ENCODE measurements around the gene NELFB. TPM values are rescaled to one million over a fixed set of nuclear protein-coding genes. Genes with fewer than 3 reads are reported as not detected.

Gene NELFB
- total and polyA plus RNA-seq, 2 donors (not counting 1 experiment from before 2014, with no cell fraction given) = 53.7 to 55.8 TPM

GRCh38 chr9:137317718-137318511 is 62.8 kb downstream of the NELFB start:
- peaks cover 25 to 35% of the 10 kb centered on the region in 2 donors for H3K4me1 ChIP-seq (ENCODE audit: control insufficient read depth in 2 of 2, insufficient read depth in 2 of 2, low read length in 2 of 2)
- no peak overlapping the region for H2AFZ ChIP-seq (ENCODE audit: insufficient read depth, low read depth, low read length, poor library complexity, severe bottlenecking)
- ATAC-seq (ENCODE audit: low read depth) = no peak
- 88% methylated on average over 17 of the region's 24 CpGs for WGBS (ENCODE audit: insufficient coverage)
- POLR2A ChIA-PET = no interaction called here
- Mint-ChIP-seq H3K27me3 (no peaks in the 10 kb centered on the region), H3K4me1 (peaks cover 13% of the 10 kb centered on the region), H3K27ac (no peak overlapping the region), H3K4me3 (no peak overlapping the region), H3K9me3 (ENCODE audit: insufficient read depth) (no peaks in the 10 kb centered on the region)
- H3K79me2 ChIP-seq (ENCODE audit: control insufficient read depth, insufficient read depth, low read length) = no peaks in the 10 kb centered on the region
- peaks cover 0 to 11% (median 4%) of the 10 kb centered on the region in 4 experiments for H3K27me3 ChIP-seq (replicated peaks in 1 of 4; ENCODE audit: control extremely low read depth in 1 of 4, control insufficient read depth in 3 of 4, insufficient read depth in 4 of 4, low read length in 3 of 4)
- no peak overlapping the region for H3K4me3 ChIP-seq (ENCODE audit: control extremely low read depth in 1 of 5, extremely low read depth in 1 of 5, insufficient read depth in 1 of 5, low read depth in 2 of 5, low read length in 4 of 5)
- H3K27ac ChIP-seq (ENCODE audit: low read length in 2 of 2) = no peak overlapping the region
- H3K9me3 ChIP-seq (ENCODE audit: control extremely low read depth in 1 of 3, control insufficient read depth in 2 of 3, insufficient read depth in 1 of 3, low read length in 2 of 3) = peaks cover 0 to 10% (median 0%) of the 10 kb centered on the region in 3 donors
- DNase-seq = peak; percentile 13
- no peak for TF ChIP-seq EZH2 (IDR thresholded peaks at IDR 0.05; ENCODE audit: borderline replicate concordance, insufficient read depth, low read depth, low read length, poor library complexity, severe bottlenecking)
- TF ChIP-seq, protein P1, sequence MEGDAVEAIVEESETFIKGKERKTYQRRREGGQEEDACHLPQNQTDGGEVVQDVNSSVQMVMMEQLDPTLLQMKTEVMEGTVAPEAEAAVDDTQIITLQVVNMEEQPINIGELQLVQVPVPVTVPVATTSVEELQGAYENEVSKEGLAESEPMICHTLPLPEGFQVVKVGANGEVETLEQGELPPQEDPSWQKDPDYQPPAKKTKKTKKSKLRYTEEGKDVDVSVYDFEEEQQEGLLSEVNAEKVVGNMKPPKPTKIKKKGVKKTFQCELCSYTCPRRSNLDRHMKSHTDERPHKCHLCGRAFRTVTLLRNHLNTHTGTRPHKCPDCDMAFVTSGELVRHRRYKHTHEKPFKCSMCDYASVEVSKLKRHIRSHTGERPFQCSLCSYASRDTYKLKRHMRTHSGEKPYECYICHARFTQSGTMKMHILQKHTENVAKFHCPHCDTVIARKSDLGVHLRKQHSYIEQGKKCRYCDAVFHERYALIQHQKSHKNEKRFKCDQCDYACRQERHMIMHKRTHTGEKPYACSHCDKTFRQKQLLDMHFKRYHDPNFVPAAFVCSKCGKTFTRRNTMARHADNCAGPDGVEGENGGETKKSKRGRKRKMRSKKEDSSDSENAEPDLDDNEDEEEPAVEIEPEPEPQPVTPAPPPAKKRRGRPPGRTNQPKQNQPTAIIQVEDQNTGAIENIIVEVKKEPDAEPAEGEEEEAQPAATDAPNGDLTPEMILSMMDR (IDR thresholded peaks at IDR 0.05) = no peak
- H3K4me2 ChIP-seq (replicated peaks; ENCODE audit: low read depth, low read length, poor library complexity, severe bottlenecking) = no peak overlapping the region
- CTCF ChIA-PET = no interaction called here
- no peak overlapping the region for H3K9ac ChIP-seq (ENCODE audit: low read length)
- H4K20me1 ChIP-seq (ENCODE audit: control insufficient read depth, insufficient read depth, low read length, poor library complexity, severe bottlenecking) = no peaks in the 10 kb centered on the region
- H3K36me3 ChIP-seq (replicated peaks in 1 of 2; ENCODE audit: control extremely low read depth in 1 of 2, control insufficient read depth in 1 of 2, extremely low read depth in 1 of 2, insufficient read depth in 2 of 2, low read length in 1 of 2) = no peaks in the 10 kb centered on the region
- intact Hi-C loops (cut with micrococcal nuclease) = no loop called here

- DNase-seq (peak; percentile 7), ATAC-seq (ENCODE audit: low read depth) (no peak)
- Mint-ChIP-seq H3K4me1 (peaks cover 13% of the 10 kb centered on the region), H3K27me3 (no peaks in the 10 kb centered on the region), H3K27ac (no peak overlapping the region), H3K9me3 (ENCODE audit: insufficient read depth) (no peaks in the 10 kb centered on the region), H3K4me3 (no peak overlapping the region)
- POLR2A ChIA-PET = interaction anchor here (0.6 to 1.1 kb wide), 2 partner anchors 146 to 230 kb away, joined by 4 to 6 read pairs; no protein-coding TSS in a partner anchor
- TF ChIP-seq, protein P1 (IDR thresholded peaks at IDR 0.05) = no peak
- no peak for TF ChIP-seq EZH2 (IDR thresholded peaks at IDR 0.05; ENCODE audit: borderline replicate concordance, insufficient read depth, low read depth, low read length, poor library complexity, severe bottlenecking)
- intact Hi-C loops (cut with micrococcal nuclease) = no loop called here
- CTCF ChIA-PET = no interaction called here
- H3K9me3 ChIP-seq (ENCODE audit: control extremely low read depth in 1 of 3, control insufficient read depth in 2 of 3, insufficient read depth in 1 of 3, low read length in 2 of 3) = peaks cover 0 to 10% (median 0%) of the 10 kb centered on the region in 3 donors
- H3K79me2 ChIP-seq (ENCODE audit: control insufficient read depth, insufficient read depth, low read length) = no peaks in the 10 kb centered on the region
- H3K27ac ChIP-seq (ENCODE audit: low read length in 2 of 2) = no peak overlapping the region
- no peak overlapping the region for H3K4me2 ChIP-seq (replicated peaks; ENCODE audit: low read depth, low read length, poor library complexity, severe bottlenecking)
- H3K27me3 ChIP-seq (replicated peaks in 1 of 4; ENCODE audit: control extremely low read depth in 1 of 4, control insufficient read depth in 3 of 4, insufficient read depth in 4 of 4, low read length in 3 of 4) = peaks cover 0 to 11% (median 4%) of the 10 kb centered on the region in 4 experiments
- no peak overlapping the region for H2AFZ ChIP-seq (ENCODE audit: insufficient read depth, low read depth, low read length, poor library complexity, severe bottlenecking)
- no peak overlapping the region for H3K9ac ChIP-seq (ENCODE audit: low read length)
- peaks cover 25 to 35% of the 10 kb centered on the region in 2 donors for H3K4me1 ChIP-seq (ENCODE audit: control insufficient read depth in 2 of 2, insufficient read depth in 2 of 2, low read length in 2 of 2)
- H3K36me3 ChIP-seq (replicated peaks in 1 of 2; ENCODE audit: control extremely low read depth in 1 of 2, control insufficient read depth in 1 of 2, extremely low read depth in 1 of 2, insufficient read depth in 2 of 2, low read length in 1 of 2) = no peaks in the 10 kb centered on the region
- no peak overlapping the region for H3K4me3 ChIP-seq (ENCODE audit: control extremely low read depth in 1 of 5, extremely low read depth in 1 of 5, insufficient read depth in 1 of 5, low read depth in 2 of 5, low read length in 4 of 5)
- 90% methylated on average over 18 of the region's 18 CpGs for WGBS (ENCODE audit: insufficient coverage)
- no peaks in the 10 kb centered on the region for H4K20me1 ChIP-seq (ENCODE audit: control insufficient read depth, insufficient read depth, low read length, poor library complexity, severe bottlenecking)
These were observed 63.5 kb downstream of the NELFB start for GRCh38 chr9:137318602-137319001.

Measured in B cell (primary cell).